Endometrial microvascular endothelial cells (primary cell): Measurements from ENCODE around the gene MEGF11. TPM values are rescaled to one million over a fixed set of nuclear protein-coding genes. Genes with fewer than 3 reads are reported as not detected.

Experiments used
- in situ Hi-C: cut with HindIII; loops from 2 replicates; pipeline ENCODE4 v1.10.0; 2017; ENCODE audit warnings: low sequenced_read_pairs, low pct_unique_long_range_greater_than_20kb; ENCODE audit errors: inconsistent ontology term
- total RNA-seq: library from RNA; depleted of rRNA; stranded (reverse); fragments of >200 nt; gene quantifications from one replicate; pipeline ENCODE4 v1.2.3, GENCODE V29; 2015; ENCODE audit errors: inconsistent ontology term

The MEGF11 gene
- total RNA-seq, 1 donor from 2014 or later: not detected

DNA sequence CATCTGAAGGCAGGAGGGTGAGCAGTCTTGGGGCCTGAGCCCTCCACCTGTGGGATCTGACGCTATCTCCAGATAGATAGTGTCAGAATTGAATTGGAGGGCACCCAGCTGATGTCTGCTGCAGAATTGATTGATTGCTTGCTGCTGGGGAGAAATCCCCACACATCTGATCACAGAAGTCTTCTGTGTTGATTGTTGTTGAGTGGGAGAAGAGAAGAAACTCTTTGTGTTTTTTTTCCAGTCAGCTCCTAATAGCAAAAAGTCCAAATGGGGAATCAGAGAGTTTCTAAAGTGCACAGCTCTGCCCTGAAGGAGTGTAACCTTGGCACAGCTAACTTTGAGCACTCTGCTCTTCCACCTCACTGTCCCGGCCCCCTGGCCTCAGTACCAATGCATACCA lies 318.2 kb downstream of the MEGF11 start:
- in situ Hi-C loops: loop anchor here (25.0 kb wide), 1 partner anchor 352 kb away; the partner anchor contains the start of gene DIS3L

DNA sequence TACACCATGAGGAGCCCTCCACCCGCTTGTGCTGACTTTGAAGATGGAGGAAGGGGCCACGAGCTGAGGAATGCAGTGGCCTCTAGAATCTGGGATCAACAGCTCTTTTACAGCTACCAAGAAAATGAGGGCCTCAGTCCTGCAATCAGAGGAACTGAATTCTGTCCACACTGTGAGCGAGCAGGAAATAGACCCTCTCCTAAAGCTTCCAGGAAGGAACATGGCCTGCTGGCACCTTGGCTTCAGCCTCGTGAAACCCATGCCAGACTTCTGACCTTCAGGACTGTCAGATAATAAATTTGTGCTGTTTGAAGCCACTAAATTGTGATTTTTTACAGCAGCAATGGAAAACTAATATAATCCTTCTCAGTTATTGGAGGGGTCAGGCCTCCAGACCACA lies 322.3 kb downstream of the MEGF11 start:
- in situ Hi-C loops: loop anchor here (25.0 kb wide), 1 partner anchor 356 kb away; the partner anchor contains the start of gene DIS3L

DNA sequence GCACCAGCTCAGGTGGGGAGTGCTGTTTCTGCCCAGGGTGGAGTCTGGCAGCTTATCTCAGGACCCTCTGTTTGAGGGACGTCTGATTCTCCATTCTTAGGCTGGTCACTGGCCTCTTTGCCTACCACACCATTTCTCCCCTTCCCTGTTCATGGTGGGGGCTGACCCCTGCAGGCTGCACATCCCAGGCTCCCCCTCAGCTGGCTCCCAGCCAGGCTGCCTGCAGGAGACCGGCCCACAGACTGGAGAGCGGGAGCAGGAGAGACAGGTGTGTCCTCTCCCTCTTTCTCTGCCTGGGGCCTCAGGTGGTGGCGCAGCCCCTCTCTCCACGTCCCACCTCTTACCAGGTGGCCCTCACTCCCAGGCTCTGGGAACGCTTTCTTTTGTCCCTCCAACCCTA lies 323.4 kb downstream of the MEGF11 start:
- in situ Hi-C loops: loop anchor here (25.0 kb wide), 1 partner anchor 357 kb away; the partner anchor contains the start of gene DIS3L

DNA sequence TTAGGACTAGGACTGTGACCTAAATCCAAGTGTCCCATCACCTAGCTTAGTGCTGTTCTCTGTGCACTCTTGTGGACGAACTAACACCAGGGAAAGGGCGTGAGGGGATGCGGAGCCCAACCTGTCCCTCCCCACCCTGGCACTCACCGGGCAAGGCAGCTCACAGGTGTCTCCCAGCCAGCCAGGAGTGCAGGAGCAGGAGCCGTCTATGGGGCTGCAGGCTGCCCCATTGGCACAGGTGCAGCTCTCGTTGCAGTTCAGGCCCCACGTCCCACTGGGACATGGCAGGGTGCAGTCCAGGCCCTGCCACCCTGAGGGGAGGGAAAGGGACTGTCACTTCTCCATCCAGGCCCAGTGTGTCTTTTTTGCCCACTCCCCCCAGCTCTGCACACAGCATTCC lies 324.0 kb downstream of the MEGF11 start:
- in situ Hi-C loops: loop anchor here (25.0 kb wide), 1 partner anchor 358 kb away; the partner anchor contains the start of gene DIS3L

DNA sequence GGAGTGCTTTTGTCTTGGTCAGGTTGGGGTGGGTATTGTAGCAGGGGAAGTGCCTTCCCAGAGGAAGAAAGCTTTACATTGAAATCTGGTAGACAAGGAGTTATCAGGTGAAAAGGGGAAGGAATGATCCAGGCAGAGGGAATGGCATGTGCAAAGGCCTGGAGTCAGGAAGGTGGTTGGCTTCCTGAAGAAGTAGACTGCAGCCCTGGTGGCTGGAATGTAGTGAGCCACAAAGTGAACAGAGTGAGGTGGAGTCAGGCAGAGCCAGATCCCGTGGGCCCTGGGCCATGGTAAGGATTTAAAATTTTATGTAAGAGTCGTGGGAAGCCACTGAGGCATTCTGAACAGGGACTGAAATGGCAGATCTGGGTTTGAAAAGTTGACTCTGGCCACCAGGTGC lies 326.0 kb downstream of the MEGF11 start:
- in situ Hi-C loops: loop anchor here (25.0 kb wide), 1 partner anchor 360 kb away; the partner anchor contains the start of gene DIS3L

DNA sequence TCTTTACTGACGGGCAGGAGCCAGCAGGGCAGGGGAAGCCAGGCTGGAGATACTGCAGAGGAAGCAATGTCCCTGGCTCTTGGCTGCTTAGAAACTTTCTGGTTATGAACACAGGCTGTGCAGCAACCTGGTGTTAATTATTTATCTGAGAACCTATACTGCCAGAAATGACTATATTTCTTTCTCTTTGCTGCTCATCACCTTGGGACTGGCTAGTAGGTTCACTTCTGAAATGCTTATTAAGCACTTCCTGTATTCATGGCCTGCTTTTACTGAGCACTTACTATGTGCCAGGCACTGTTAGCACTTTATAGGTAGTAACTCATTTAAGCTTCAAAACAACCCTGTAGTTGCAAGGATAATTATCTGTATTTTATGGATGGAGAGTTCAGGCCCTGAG lies 326.7 kb downstream of the MEGF11 start:
- in situ Hi-C loops: loop anchor here (25.0 kb wide), 1 partner anchor 360 kb away; the partner anchor contains the start of gene DIS3L

DNA sequence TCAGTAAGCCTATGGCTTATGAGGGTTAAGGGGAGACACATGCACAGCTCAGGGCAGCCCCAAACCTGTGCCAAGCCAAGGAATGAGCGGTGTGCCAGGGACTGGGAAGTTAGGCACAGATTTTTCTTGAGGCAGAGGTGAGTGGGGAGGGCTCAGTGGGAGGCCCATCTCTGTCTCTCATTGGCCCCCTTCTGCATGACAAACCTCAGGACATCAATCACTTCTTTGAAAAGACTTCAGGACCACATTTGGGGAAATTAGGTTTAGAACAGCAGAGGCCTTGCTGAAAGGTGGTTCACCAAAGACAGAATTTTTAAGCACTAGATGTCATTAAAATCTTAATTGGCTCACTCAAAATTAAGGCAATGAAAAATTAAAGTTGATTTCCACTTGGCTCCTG lies 327.1 kb downstream of the MEGF11 start:
- in situ Hi-C loops: loop anchor here (25.0 kb wide), 1 partner anchor 361 kb away; the partner anchor contains the start of gene DIS3L

DNA sequence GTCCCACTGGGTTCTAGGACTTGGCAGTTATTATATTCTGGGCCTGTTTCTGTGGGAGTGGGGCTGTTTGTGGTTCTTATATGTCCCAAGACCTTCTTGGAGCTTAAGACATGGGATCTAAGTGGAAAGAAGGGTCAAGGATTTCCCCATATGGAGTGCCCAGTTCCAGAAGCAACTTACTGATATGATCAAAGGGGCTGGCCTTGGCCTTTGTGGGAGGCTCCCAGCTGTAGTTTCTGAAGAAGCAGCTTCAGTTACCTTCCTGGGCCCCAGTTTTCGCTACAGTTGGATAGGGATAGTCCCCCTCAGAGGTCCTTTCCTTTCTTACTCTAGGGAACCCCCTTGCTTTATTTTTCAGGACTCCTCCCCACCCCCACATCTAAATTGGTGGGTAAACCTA lies 328.2 kb downstream of the MEGF11 start:
- in situ Hi-C loops: loop anchor here (25.0 kb wide), 1 partner anchor 362 kb away; the partner anchor contains the start of gene DIS3L

DNA sequence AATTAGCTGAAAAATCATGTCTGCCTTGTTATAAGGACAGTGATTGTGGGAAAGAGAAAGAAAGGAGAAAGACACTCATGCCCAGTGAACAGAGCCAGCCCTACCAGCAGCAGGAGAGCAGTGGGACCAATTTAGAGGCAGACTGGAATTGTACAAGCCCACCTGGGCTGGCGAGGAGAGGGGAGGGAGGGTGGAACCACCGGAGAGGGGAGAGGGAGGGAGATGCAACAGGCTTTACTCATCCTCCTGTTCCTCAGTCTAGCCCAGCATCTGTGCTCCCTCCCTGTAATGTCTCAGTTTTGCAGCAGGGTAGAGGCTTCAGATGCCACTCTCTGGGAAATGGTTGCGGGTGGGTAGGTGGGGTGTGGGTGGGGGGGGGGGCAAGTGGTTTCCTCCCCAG lies 329.5 kb downstream of the MEGF11 start:
- in situ Hi-C loops: no loop called here

DNA sequence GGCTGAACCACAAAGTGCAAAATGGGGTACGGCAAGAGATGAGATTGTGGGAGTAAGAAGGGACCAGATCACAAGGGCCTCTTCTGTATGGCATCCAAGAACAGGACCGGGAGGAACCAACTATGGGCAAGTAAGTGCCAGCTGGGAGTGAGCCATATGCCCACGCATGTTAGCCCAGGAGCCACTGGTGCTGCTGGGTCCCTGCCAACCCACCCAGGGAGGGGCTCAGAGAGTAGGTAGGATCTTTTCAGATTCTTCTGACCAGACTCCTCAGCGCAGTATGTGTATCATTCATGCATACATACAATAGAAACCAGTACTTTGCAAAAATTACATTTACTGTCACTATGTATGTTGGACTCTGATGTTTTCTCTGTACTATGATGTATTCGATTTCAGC lies 330.3 kb downstream of the MEGF11 start:
- in situ Hi-C loops: no loop called here

DNA sequence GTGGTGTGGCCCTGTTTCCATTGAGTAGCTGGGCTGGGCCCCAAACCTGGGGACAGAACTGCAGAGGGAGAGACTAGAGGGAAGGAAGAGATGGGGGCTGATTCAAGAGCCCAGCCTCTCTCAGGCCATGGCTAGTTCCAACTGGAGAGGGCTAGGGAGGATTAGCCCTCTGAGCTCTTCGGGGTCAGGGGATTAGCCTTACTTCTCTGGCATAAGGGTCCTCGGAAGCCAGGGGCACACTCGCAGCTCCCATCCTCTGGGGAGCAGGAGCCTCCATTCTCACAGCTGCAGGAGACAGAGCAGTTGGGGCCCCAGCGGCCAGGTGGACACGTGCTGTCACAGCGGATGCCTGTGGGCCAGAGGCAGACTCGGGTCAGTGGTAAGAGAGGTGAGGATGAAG lies 330.9 kb downstream of the MEGF11 start:
- in situ Hi-C loops: no loop called here

DNA sequence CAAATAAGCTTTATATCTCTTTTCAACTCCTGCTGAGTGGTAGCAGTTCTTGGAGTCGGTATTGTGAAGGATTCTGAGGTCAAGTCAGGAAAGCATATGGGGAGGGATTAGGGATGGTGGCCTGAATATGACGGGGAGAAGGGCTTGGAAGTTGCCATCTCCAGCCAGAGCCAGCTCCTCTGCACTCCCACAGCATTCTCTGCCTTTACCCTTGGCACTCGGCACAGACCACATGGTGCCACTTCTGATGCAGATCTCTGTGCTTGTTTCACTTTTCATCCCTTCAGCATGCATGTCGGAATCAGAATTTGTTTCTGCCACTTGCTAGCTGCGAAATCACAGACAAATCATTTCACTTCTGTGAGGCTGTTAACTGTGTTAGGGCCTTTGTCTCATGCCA lies 331.8 kb downstream of the MEGF11 start:
- in situ Hi-C loops: no loop called here

DNA sequence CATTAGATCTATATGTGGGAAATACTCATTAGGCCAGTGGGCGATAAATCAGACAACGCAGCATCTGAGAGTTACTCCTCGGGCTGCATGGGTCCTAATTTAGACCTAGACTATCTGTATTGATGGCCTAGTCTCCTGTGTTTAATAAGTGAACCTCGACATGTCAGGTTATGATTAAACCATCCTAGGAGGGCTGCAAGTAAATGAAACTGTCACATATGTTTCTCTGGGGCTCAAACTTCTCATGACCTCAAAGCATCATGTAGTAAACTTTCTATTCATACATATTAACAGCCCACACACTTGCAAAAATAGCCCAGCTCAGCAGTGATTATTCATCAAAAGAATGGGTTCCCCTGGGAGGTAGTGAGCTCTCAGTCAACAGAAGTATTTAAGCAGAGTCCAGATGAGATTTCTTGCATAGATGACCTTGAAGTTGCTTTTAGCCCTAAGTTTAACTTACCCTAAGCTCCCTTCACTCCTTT lies 332.7 kb downstream of the MEGF11 start:
- in situ Hi-C loops: no loop called here

DNA sequence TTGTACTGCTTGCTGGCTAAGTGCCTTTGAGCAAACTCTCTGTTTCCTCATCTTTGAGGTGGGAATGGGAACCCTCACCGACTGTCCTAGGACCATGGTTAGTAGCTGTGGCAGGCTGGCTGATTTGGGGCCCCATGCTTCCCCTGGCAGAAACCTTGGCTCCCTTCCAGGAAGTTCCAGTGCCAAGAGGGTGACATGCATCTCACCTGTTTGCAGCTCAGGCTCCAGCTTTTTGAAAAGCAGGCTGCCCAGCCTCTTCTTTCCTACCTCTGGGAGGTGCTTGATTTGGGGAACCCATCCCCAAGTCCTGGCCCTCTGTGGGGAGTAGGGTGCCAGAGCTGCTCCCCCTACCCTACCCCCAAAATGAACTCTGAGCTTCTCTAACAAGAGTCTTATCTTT lies 333.4 kb downstream of the MEGF11 start:
- in situ Hi-C loops: no loop called here

DNA sequence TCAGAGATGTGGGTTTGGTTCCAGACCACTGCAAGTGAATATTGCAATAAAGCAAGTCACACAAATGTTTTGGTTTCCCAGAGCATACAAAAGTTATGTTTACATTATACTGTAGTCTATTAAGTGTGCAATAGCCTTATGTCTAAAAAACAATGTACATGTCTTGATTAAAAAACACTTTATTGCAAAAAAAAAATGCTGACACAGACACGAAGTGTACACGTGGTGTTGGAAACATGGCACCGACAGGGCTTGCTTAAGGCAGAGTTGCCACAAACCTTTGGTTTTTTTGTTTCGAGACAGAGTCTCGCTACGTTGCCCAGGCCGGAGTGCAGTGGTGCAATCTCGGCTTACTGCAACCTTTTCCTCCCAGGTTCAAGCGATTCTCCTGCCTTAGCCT lies 334.2 kb downstream of the MEGF11 start:
- in situ Hi-C loops: no loop called here

DNA sequence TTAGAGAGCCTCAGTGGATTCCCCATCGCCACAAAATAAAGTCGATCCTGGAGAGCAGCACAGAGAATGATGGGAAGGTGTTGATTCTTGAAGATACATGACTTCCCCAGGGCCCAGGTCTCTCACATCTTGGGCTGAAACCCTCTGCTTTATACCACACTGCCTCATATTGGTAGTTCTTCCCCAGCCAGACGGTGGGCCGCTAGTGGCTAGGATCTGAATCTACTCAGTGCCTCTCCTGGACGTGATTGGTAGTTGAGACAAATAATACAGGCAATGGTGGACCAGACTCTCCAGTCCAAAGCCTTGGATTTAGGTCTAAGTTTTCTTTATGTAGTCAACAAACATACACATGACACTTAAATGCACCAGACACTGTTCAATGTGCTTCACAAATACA lies 334.6 kb downstream of the MEGF11 start:
- in situ Hi-C loops: no loop called here

DNA sequence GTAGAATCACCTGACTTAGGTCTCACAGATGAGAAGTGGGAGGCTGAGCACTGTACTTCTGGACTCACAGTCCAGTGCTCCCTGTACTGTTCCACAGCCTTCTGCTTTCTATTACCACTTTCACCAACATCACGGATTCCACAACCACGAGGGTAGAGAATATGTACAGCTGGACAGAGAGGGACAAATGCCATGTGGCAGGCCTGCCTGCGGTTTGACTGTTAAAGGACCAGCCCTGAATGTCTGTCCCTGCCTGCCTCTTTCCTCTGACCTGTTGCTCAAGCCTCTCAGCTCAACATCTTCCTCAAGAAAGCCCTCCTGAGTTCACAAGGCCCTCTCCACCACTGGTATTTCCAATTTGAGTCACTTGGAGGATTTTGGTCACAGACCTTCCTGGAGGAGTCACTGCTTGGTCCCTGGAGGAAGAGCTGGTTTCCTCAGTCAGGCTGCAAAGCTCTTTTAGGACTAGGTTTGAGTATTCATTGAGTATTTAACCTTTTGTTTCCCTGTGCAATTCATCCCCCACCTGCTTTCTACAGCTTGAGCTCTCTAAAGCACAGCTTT lies 335.1 kb downstream of the MEGF11 start:
- in situ Hi-C loops: no loop called here

DNA sequence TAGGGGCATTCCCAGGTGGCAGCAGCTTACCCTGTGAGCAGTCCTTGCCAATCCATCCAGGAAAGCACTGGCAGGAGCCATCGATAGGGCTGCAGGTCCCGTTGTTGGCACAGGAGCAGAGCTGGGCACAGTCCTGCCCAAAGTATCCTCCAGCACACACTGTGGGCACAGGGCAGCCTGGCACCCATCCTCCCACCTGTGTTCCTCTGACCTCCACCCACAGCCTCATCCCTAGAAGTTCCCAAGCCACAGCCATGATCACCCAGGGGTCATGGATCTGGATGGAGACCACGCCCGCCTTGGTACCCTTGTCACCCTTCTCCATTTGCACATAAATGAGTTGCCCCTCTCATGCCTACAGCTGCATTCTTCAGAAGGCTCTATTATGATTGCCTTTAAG lies 335.6 kb downstream of the MEGF11 start:
- in situ Hi-C loops: no loop called here

DNA sequence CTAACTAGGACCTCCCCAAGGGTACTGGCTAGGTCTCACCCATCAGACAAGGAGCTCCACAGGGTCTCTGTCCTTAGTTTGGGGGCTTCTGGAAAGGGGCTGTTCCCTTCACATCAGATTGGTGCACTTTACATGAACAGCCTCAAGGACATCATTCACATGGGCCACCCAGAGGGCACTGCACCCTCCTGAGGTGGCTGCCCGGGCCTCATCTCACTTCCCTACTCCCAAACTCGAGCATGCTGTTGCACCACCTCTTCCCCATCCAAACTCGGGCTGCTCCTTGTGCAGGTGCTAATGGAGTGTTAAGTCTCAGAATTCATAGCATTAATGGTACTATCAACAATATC lies 336.2 kb downstream of the MEGF11 start:
- in situ Hi-C loops: no loop called here

DNA sequence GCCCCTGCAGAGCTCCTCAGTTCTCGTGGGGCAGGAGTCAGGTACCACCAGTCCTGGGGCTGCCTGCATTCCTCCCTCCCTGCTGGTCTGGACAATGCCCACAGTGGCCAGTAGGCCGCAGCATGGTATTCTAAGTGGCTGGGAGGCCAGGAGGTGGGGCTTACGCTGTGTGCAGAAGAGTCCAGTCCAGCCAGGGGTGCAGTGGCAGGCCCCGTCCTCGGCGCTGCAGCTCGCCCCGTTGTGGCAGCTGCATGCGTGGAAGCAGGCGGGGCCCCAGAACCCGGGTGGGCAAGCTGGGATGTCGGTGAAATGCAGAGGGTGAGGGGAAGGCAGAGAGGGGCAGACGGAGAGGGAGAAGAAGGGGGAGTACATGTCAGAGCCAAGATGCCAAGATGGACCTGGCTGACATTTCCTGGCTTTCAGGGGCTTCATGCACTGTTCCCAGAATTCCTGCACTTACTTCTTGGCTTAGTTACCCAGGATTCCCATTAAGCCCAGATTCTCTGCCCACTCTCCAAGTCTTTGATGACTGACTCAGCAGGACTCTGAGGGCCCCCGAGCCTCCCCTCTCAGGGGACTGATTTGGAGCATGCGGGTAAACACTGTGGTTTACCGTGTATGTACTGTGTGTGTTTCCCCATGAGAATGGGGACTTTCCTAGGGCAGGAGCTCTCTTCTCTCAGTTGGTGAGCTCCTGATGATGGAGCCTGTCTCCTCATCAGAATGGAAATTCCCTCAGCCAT lies 336.7 kb downstream of the MEGF11 start:
- in situ Hi-C loops: no loop called here
